Fibroblast of the aortic adventitia (primary cell): Measurements from ENCODE around the gene ZNF423. TPM values are rescaled to one million over a fixed set of nuclear protein-coding genes. Genes with fewer than 3 reads are reported as not detected.

Experiments used
- DNase-seq: peaks from one replicate; pipeline ENCODE4 v3.0.0-alpha.2; 2010; ENCODE audit warnings: low read depth
- H3K4me3 ChIP-seq: 2 replicates; pipeline ENCODE4 v1.5.1; 2011; ENCODE audit warnings: low read depth, mild to moderate bottlenecking, control low read depth, low read length, moderate library complexity
- total RNA-seq: library from RNA; depleted of rRNA; stranded (reverse); fragments of >200 nt; gene quantifications from 2 replicates; pipeline ENCODE4 v1.2.3, GENCODE V29; 2012; ENCODE audit warnings: low replicate concordance
- TF ChIP-seq, protein P1 (sequence below): IDR thresholded peaks from 2 replicates; pipeline ENCODE4 v1.5.1; 2011; ENCODE audit warnings: mild to moderate bottlenecking, low read length, control low read depth, inconsistent platforms; ENCODE audit not compliant: insufficient read depth

ZNF423 gene
- total RNA-seq, 1 donor, result 13.5 TPM

- TF ChIP-seq, protein P1, sequence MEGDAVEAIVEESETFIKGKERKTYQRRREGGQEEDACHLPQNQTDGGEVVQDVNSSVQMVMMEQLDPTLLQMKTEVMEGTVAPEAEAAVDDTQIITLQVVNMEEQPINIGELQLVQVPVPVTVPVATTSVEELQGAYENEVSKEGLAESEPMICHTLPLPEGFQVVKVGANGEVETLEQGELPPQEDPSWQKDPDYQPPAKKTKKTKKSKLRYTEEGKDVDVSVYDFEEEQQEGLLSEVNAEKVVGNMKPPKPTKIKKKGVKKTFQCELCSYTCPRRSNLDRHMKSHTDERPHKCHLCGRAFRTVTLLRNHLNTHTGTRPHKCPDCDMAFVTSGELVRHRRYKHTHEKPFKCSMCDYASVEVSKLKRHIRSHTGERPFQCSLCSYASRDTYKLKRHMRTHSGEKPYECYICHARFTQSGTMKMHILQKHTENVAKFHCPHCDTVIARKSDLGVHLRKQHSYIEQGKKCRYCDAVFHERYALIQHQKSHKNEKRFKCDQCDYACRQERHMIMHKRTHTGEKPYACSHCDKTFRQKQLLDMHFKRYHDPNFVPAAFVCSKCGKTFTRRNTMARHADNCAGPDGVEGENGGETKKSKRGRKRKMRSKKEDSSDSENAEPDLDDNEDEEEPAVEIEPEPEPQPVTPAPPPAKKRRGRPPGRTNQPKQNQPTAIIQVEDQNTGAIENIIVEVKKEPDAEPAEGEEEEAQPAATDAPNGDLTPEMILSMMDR, result no peak
- H3K4me3 ChIP-seq, result no peak overlapping the region
- no peak for DNase-seq
Measured at GRCh38 chr16:49502136-49502881, 353.6 kb downstream of the ZNF423 start.

- no peak overlapping the region for H3K4me3 ChIP-seq
- DNase-seq, result no peak
- TF ChIP-seq, protein P1, result no peak
Measured at GRCh38 chr16:49499869-49500610, 355.9 kb downstream of the ZNF423 start.

GRCh38 chr16:49499414-49499785 lies 356.5 kb downstream of the ZNF423 start:
- H3K4me3 ChIP-seq, result no peak overlapping the region
- DNase-seq, result no peak
- TF ChIP-seq, protein P1, result no peak

GRCh38 chr16:49498666-49499413 lies 357.1 kb downstream of the ZNF423 start:
- TF ChIP-seq, protein P1, result no peak
- no peak overlapping the region for H3K4me3 ChIP-seq
- DNase-seq, result no peak

GRCh38 chr16:49498264-49498663 lies 357.6 kb downstream of the ZNF423 start:
- TF ChIP-seq, protein P1, result no peak
- no peak overlapping the region for H3K4me3 ChIP-seq
- DNase-seq, result no peak

DNA sequence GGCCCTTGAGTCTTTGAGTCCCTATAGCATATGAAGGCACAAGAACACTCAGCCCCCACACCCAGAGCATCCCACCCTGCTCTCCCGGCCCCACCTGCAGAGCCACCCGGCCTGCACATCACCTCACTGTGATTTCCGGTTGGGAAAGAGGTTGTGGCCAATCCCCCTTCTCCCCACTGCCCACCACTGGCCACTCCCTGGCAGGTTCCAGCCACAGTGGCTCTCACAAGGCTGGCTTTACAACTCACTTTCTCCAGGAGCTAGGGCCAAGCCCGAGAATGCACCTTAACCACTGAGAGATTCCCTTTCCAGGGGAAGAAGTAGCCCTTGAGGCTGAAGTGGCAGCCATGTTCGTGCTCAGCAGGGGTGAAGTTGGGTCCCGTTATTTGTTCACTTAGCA lies 358.4 kb downstream of the ZNF423 start:
- no peak overlapping the region for H3K4me3 ChIP-seq
- TF ChIP-seq, protein P1, result no peak
- DNase-seq, result no peak
